Memory B cell (primary cell): ENCODE measurements around the gene NLRC3.
"Not testable (repeated sequence)": the region's sequence is repeated elsewhere in the genome, so short reads cannot be mapped to it uniquely, and the experiment has no call there.

Experiments used
- ATAC-seq: fragments of 150-1000 bp; cut with Tn5 transposase; 2 replicates; pipeline ENCODE4 v1.10.0; 2021; ENCODE audit warnings: low read depth, mild to moderate bottlenecking, moderate library complexity
- DNase-seq, 2 donors: peaks; one replicate each; pipeline ENCODE4 v3.0.0; 2022; ENCODE audit warnings: low spot score in 2 of 2
- H3K27ac Mint-ChIP-seq: one replicate; pipeline ENCODE4 v1.8.0; 2022; ENCODE audit warnings: mild to moderate bottlenecking, moderate library complexity, mixed read lengths
- H3K27me3 Mint-ChIP-seq: one replicate; pipeline ENCODE4 v1.8.0; 2022; ENCODE audit warnings: mixed read lengths
- H3K36me3 Mint-ChIP-seq: one replicate; pipeline ENCODE4 v1.8.0; 2022; ENCODE audit warnings: mild to moderate bottlenecking, mixed read lengths
- H3K4me1 Mint-ChIP-seq: one replicate; pipeline ENCODE4 v1.8.0; 2022; ENCODE audit warnings: mixed read lengths
- H3K4me3 Mint-ChIP-seq: one replicate; pipeline ENCODE4 v1.8.0; 2022; ENCODE audit warnings: mild to moderate bottlenecking, moderate library complexity, mixed read lengths
- H3K9me3 Mint-ChIP-seq: one replicate; pipeline ENCODE4 v1.8.0; 2022; ENCODE audit warnings: mixed read lengths

NLRC3 gene, protein sequence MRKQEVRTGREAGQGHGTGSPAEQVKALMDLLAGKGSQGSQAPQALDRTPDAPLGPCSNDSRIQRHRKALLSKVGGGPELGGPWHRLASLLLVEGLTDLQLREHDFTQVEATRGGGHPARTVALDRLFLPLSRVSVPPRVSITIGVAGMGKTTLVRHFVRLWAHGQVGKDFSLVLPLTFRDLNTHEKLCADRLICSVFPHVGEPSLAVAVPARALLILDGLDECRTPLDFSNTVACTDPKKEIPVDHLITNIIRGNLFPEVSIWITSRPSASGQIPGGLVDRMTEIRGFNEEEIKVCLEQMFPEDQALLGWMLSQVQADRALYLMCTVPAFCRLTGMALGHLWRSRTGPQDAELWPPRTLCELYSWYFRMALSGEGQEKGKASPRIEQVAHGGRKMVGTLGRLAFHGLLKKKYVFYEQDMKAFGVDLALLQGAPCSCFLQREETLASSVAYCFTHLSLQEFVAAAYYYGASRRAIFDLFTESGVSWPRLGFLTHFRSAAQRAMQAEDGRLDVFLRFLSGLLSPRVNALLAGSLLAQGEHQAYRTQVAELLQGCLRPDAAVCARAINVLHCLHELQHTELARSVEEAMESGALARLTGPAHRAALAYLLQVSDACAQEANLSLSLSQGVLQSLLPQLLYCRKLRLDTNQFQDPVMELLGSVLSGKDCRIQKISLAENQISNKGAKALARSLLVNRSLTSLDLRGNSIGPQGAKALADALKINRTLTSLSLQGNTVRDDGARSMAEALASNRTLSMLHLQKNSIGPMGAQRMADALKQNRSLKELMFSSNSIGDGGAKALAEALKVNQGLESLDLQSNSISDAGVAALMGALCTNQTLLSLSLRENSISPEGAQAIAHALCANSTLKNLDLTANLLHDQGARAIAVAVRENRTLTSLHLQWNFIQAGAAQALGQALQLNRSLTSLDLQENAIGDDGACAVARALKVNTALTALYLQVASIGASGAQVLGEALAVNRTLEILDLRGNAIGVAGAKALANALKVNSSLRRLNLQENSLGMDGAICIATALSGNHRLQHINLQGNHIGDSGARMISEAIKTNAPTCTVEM

DNA sequence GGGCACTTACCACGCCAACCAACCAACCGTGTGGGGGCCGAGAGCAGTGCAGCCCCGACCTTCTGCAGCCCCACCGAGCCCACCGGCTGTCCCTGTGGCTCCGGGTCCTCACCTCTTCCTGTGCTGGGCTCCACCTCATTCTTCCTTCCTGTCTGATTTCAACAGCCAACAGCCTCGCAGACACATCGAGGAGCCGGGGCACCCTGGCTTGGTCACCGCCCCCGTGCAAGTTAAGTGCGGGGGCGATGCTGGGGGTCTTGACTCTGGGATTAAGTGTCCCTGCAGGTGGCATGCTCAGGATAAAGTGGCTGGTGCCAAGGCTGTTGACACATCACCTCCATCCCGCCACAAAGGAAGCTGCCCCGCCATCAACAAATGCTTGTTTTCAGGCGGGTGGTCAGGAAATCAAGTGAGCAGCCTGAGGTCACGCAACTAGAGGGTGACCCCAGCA is at the start of gene NLRC3:
TSS of gene NLRC3 (minus strand) at position 102 of the 451 bp plus-strand sequence. CDS start 12,367 bp downstream, outside the sequence.
- ATAC-seq (peak; percentile 21), DNase-seq (no peak)
- Mint-ChIP-seq H3K36me3 (peaks cover 4% of the 10 kb centered on the region), H3K9me3 (no peaks in the 10 kb centered on the region), H3K27ac (peak within 1 kb of the TSS; percentile 96), H3K4me3 (peak within 1 kb of the TSS; percentile 98), H3K4me1 (peaks cover 42% of the 10 kb centered on the region), H3K27me3 (no peaks in the 10 kb centered on the region)

GRCh38 chr16:3625911-3626732 is 48.9 kb upstream of the NLRC3 start:
- H3K36me3 Mint-ChIP-seq = peaks cover under 1% of the 10 kb centered on the region
- no peaks in the 10 kb centered on the region for H3K9me3 Mint-ChIP-seq
- DNase-seq (peak in 1 of 2 donors; percentile 20), ATAC-seq (peak; percentile 89)
- peaks cover 25% of the 10 kb centered on the region for H3K4me1 Mint-ChIP-seq
- peak overlapping the region; percentile 72 for H3K27ac Mint-ChIP-seq
- no peaks in the 10 kb centered on the region for H3K27me3 Mint-ChIP-seq
- peak overlapping the region; percentile 32 for H3K4me3 Mint-ChIP-seq

DNA sequence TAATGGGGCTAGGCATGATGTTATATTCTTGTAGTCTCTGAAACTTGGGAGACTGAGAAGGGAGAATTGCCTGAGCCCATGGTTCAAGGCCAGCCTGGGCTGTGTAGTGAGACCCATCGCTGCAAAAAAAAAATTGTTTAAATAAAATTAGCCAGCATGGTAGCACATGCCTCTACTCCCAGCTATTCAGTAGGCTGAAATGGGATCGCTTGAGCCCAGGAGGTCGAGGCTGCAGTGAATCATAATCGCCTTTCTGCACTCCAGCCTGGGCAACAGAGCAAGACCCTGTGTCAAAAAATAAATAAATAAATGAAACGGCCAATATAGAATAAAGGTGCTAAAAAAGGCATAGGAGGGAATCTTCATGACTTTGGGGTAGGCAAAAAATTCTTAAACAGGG is 48.1 kb upstream of the NLRC3 start:
- Mint-ChIP-seq H3K4me1 (peaks cover 25% of the 10 kb centered on the region), H3K4me3 (no peak overlapping the region), H3K9me3 (no peaks in the 10 kb centered on the region), H3K36me3 (peaks cover 1% of the 10 kb centered on the region), H3K27ac (no peak overlapping the region), H3K27me3 (no peaks in the 10 kb centered on the region)
- no peak for ATAC-seq
- DNase-seq = no peak

- Mint-ChIP-seq H3K4me3 (peak overlapping the region; percentile 69), H3K27me3 (no peaks in the 10 kb centered on the region), H3K4me1 (peaks cover 28% of the 10 kb centered on the region), H3K27ac (peak overlapping the region; percentile 5), H3K9me3 (no peaks in the 10 kb centered on the region), H3K36me3 (peaks cover 1% of the 10 kb centered on the region)
- DNase-seq (no peak), ATAC-seq (peak; percentile 10)
These were observed 46.4 kb upstream of the NLRC3 start for GRCh38 chr16:3623642-3624041.

GRCh38 chr16:3618769-3619141 is 41.6 kb upstream of the NLRC3 start:
- Mint-ChIP-seq H3K4me3 (no peak overlapping the region), H3K27ac (no peak overlapping the region), H3K27me3 (no peaks in the 10 kb centered on the region), H3K36me3 (peaks cover 5% of the 10 kb centered on the region), H3K9me3 (no peaks in the 10 kb centered on the region), H3K4me1 (peaks cover 18% of the 10 kb centered on the region)
- DNase-seq (no peak), ATAC-seq (peak; percentile 22)

DNA sequence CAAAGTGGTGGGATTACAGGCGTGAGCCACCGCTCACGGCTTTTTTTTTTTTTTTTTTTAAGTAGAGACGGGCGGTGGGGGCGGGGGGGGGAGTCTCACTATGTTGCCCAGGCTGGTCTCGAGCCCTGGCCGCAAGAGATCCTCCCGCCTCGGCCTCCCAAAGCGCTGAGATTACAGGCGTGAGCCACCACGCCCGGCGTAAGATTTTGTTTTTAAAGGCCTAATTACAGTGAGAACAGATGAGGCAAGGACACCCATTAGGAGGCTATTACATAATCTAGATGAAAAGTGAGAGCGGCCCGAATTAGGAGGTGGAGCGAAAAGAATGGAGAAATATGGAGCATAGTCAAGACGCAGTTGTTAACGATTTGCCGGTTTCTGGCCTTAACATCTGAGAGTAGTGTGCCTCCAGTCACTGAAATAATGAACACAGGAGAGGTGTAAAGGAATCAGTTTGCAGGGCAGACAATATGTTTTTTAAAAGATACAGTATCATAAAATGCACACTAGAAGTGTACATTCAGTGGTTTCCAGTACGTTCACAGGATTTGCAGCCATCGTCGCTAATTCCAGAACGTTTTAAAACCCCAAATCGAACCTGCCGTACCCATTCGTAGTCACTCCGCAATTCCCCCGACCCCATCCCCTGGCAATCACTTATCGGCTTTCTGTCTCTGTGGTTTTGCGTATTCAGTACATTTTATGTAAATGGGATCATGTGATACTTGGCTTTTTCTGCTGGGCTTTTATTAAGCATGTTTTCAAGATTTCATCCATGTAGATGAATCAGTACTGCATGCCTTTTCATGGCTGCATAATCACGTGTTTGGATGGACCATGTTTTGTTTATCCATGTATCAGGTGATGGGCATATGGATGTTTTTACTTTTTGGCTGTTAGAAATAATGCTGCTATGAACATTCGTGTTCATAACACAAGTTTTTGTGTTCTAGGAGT is 35.6 kb upstream of the NLRC3 start:
- Mint-ChIP-seq H3K9me3 (no peaks in the 10 kb centered on the region), H3K27me3 (no peaks in the 10 kb centered on the region), H3K36me3 (peaks cover 7% of the 10 kb centered on the region), H3K4me1 (peaks cover 30% of the 10 kb centered on the region), H3K4me3 (peak overlapping the region; percentile 99), H3K27ac (peak overlapping the region; percentile 73)
- ATAC-seq (no peak), DNase-seq (no peak)

- Mint-ChIP-seq H3K4me3 (peak within 1 kb of the TSS; percentile 99), H3K9me3 (no peaks in the 10 kb centered on the region), H3K36me3 (peaks cover 8% of the 10 kb centered on the region), H3K4me1 (peaks cover 40% of the 10 kb centered on the region), H3K27ac (peak within 1 kb of the TSS; percentile 95), H3K27me3 (no peaks in the 10 kb centered on the region)
- peak; percentile 84 to 91 for DNase-seq
- peak; percentile 85 for ATAC-seq
These were observed 34.2 kb upstream of the NLRC3 start, which contains the start of gene SLX4 for GRCh38 chr16:3611146-3611975. SLX4 (minus strand) TSS chr16:3611606; CDS start chr16:3608964, 2,642 bp downstream.

GRCh38 chr16:3610698-3611145 is 33.5 kb upstream of the NLRC3 start:
- DNase-seq (no peak), ATAC-seq (no peak)
- H3K4me3 Mint-ChIP-seq = peak overlapping the region; percentile 99
- peak overlapping the region; percentile 95 for H3K27ac Mint-ChIP-seq
- no peaks in the 10 kb centered on the region for H3K9me3 Mint-ChIP-seq
- H3K4me1 Mint-ChIP-seq = peaks cover 43% of the 10 kb centered on the region
- H3K36me3 Mint-ChIP-seq = peaks cover 12% of the 10 kb centered on the region
- no peaks in the 10 kb centered on the region for H3K27me3 Mint-ChIP-seq

DNA sequence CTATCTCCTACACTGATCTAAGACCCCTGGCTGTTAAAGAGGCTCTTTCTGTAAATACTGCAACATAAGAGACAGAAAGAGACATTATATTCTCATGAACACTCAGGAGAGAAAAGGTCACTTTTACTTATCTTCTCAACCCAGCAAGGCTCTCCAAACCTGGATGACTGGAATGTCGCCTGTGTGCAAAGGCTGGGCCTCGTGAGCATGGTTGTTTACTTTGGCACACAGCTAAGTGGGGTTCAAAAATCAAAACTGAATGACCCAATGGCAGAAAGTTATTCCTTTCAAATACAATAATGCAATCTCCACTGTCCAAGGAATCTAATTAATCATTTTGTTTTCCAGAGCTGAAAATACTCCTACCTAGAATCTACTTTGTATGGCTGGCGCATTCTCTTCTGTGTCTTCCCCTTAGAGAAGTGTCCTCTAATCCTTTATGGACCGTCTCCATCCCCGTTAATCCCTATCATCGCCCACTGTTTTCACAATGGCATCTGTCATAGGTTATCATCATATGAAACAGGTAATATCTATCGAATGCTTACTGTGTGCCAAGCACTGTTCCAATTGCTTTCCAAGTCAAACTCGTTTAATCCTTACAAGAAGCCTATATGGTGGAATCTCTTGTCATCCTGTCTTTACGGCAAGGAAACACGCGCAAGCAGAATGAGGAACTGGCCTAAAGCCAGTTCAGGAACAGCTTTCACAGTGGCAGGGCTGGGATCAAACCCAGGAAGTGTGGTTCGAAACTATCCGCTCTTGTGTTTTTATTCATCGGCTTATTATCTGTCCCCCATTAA is 32.9 kb upstream of the NLRC3 start:
- ATAC-seq (no peak), DNase-seq (no peak)
- Mint-ChIP-seq H3K27me3 (no peaks in the 10 kb centered on the region), H3K27ac (peak overlapping the region; percentile 95), H3K36me3 (peaks cover 11% of the 10 kb centered on the region), H3K4me1 (peaks cover 43% of the 10 kb centered on the region), H3K4me3 (peak overlapping the region; percentile 99), H3K9me3 (no peaks in the 10 kb centered on the region)

GRCh38 chr16:3608976-3609375 is 31.8 kb upstream of the NLRC3 start:
- peaks cover 39% of the 10 kb centered on the region for H3K4me1 Mint-ChIP-seq
- H3K4me3 Mint-ChIP-seq, H3K36me3 Mint-ChIP-seq, H3K27ac Mint-ChIP-seq, H3K27me3 Mint-ChIP-seq, H3K9me3 Mint-ChIP-seq, ATAC-seq, DNase-seq: not testable (repeated sequence)

GRCh38 chr16:3608069-3608468 is 30.9 kb upstream of the NLRC3 start:
- Mint-ChIP-seq H3K27ac (no peak overlapping the region), H3K4me3 (no peak overlapping the region), H3K36me3 (peaks cover 5% of the 10 kb centered on the region), H3K27me3 (no peaks in the 10 kb centered on the region), H3K9me3 (no peaks in the 10 kb centered on the region), H3K4me1 (peaks cover 33% of the 10 kb centered on the region)
- ATAC-seq (no peak), DNase-seq (no peak)
